HG03097 (cell line): Measurements from ENCODE around the gene PTGR3.
"Not testable (repeated sequence)": the region's sequence is repeated elsewhere in the genome, so short reads cannot be mapped to it uniquely, and the experiment has no call there.

ENCODE experiments used
- ATAC-seq: cut with Tn5 transposase; IDR thresholded peaks from one replicate; pipeline ENCODE4 v1.9.1; 2021; ENCODE audit not compliant: unreplicated experiment, low FRiP score

PTGR3 gene

DNA sequence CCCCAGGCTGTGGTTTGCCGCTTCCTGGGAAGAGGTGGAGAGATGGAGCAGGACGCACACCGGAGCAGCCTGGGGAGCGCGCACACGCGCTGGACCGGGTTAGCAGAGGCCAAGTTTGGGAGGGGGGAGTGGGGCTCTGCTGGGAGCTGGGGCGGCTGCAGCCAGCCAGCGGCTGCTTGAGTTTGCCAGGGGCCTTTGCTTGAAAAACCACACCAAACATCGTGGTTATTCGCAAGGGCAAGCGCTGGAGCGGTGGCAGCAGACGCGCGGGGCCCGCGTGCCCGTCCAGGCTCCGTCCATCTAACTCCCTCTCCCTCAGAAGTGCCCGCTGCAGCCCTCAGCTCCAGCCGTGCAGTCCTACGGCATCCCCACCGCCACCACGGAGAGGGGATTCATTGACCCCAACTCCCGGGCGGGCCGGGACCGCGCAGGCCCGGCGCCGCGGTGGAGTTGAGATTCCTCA lies 4.6 kb downstream of the PTGR3 start:
- no peak for ATAC-seq

DNA sequence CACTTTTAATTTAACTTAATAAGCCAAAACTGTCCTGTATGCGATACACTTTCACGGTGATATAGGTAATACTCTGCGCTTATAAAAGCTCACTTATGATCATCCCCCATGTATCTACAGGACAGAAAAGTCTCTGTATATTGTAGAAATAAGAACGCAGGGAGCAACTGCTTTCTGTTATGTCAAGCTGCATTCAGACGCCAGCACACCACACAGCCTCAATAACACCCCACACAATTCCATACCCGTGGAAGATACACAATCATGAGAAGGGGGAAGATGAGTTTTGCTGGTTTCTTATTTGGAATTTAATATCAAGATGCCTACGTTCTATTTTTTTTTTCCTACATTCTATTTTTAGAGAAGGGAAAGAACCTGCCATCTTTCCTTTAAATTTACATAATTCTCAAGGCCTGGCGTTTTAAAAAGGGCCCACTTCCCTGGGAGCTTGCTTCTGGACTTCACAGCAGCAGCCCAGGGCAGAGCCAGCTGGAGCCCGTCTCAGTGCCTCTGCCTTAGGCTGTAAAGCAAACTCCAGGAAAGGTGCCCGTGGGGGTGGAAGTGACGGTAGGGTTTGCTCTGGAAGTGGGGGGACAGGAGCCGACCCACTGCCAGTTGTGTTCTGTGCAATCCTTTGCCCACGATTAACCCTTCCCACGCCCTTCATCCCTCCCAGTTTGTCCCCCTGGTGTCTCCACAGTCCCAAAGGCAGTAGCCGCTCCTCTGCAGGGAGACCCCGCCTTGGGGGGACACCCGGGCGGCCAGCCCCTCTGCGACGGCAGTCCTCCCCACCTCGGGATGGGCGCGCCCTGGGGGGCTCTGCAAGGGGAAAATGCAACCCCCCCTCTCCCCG lies 5.3 kb downstream of the PTGR3 start:
- no peak for ATAC-seq

DNA sequence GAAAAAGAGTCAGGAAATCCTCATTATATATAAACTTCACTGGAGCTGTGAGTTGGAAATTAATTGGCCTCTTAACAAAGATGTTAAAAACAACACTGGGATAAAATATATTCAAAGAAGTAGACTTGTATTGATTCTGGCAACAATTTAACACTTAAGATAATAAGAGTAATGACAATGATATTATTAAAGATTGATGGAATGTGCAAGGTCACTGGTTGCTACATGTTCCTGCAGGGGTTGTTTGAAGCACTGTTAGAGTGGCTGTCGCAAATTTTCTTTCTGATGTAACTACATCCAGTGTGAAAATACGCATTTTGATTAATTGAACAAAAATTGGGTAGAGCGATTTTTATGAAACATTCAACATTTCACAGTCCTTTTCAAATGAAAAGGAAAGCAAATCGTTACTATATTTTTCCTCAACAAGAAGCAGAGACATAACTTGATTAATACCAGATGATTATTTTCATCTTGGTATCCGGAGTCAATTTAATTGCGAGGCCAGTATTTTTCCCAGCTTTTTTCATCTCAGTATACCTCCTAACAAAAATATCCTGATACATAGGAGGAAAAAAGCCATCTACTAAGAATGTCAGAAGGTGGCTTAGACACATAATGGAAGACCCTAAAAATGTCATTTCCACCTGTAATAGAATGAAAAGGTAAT lies 6.1 kb downstream of the PTGR3 start:
- ATAC-seq = no peak

DNA sequence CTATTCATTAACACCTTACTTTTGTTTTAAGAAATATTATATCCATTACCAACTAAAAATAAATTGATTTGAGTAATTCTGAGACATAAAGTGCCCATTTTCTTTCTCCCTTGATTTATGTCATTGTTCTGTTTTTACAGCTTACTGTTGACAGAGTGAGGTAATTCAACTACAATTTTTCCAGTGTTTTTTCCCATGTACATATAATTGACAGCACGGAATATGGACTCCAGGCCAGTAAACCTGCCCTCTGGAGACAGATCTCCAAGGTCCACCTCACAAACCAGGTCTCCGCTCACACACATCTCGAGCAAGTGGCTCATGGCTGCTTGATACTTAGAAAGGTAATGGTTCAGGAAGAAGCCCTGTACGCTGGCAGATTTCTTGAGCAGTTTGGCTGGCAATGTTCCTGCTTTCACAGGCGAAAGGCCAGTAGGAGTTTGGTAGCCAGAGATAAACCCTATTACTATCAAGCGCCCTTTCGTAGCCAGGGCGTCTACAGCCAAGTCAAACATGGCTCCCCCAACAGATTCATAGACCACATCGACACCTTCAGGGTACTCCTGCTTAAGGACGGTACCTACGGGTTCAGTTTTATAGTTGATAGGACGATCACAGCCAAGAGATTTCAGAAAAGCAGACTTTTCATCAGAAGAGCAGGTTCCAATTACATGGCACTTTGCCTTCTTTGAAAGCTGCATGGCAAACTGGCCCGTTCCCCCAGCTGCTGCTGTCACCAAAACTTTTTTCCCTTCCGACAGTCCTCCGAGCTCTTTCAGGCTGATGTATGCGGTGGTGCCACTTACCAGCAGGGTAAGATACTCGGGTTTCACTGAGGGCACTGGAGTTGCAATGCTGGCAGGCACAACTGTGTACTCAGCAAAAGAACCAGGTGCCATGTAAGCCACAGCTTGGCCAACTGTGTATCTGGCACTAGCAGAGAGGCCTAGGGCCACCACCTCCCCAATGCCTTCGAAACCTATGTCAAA lies 7.4 kb downstream of the PTGR3 start:
- ATAC-seq = no peak

DNA sequence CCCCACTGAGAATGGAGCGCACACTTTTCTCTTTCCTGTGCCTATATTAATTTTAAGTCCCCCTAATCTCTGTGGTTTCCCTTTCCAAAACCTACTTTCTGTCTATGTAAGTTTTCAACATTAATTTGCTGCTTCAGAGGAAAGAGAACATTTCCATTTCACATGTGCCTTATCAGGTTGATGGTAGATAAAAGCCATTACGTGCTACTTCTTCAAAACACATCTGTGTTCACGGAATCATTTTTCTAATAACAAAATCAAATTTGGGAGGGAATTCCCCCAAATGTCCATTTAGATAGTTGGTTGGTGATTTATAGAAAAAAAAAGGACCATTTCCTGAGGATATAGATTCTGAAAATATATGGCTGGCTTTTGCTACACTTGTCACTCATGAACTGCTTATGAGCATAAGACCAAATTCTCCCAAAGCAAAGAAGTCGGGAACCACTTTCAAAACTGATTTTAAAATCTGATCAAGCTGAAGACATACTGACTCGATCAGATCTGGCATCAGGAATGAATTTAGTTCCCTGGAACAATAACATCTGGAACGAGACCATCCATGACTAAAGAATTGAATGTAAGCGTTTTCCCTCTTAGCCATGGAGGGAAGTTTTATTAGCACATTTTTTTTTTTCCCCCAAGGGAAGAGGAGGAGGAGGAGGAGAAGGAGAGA lies 8.2 kb downstream of the PTGR3 start:
- no peak for ATAC-seq

DNA sequence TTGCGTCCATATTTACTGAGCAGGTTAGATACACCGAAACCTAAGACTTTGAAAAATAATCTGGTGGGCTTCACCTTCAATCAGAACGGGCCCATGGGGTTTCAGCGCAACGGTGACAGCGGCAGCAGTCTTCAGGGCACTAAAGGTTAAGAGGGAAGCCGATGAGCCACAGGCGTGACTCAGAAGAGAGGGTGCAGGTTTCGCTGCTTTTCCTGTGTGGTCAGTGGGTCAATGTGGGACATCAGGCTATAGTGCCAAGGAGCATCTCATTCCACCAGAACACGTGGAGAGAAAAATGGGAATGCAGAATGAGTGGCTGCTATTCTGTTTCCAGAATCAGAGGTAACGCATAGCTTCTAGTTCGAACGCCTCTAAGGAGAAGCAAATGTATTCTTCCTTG lies 8.9 kb downstream of the PTGR3 start:
- no peak for ATAC-seq

DNA sequence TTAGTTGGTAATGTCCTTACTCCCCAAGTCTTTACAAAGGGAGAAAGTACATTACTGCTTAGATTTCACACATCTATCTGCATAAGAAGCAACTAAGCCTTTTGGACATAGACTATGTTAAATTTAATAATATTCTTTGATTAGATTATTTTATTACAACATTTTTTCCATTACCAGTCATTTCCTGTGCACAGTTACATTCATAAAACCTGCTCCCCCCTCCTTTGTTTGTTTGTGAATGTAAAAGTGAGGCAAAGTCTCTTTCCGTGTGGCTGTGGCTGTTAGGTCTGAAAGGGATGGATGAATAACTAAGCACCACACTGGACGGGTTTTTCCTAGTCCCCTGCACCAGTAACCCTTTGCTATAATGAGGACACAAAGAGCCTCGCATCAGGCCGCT lies 9.6 kb downstream of the PTGR3 start:
- ATAC-seq = no peak

DNA sequence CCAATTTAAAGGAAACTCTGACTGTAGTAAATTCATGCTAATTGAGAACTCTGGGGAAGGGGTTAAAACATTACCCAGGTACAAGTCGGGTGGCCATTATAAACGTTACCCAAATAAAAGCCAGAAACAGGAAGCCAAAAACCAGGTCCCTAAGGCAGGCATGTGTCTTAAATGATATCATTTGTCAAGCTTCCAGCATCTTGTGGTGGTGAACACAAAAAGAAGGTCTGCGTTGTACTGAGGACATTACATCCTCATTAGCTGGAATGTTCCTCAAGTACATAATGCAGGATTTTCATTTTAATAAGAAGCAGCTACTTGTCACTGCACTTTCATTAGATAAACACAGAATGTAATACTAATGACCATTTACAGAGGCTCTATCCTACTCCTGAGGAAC lies 10.9 kb downstream of the PTGR3 start:
- ATAC-seq = no peak

DNA sequence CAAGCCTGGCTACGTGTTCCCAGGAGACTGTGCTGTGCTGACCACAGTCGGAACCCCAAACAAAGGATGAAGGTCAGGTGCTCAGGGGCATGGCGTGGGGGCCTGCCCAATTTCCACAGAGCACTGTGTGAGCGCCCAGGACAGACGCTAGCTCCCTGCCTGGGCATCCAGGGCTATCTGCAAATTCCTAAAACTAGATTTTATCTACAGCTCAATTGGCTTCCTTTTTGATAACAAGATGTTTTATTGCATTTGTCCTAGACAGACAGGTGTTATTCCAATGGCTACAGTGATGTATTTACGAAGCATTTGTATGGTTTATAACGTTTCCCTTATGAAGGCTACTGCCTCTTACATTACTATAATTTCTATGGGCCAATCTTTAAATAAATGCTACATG lies 16.0 kb downstream of the PTGR3 start:
- ATAC-seq = no peak

DNA sequence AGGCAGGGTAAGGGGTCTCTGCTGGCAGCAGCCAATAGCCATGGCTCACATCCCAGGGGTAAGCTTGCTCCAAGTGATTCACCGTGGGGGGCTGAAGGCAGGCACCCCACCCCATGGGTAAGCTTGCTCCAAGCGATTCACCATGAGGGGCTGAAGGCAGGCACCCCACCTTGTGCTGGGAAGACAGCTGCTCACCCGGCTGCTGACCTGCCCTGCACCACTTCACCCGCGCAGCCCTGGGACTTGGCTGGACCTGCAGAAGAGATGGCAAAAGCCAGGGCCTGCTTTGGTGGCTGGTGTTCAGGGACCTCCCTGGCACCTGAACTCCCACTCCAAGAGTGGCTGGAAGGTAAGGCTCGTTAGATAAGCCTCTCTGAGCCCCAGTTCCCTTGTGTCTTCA lies 19.2 kb downstream of the PTGR3 start:
- ATAC-seq = no peak

DNA sequence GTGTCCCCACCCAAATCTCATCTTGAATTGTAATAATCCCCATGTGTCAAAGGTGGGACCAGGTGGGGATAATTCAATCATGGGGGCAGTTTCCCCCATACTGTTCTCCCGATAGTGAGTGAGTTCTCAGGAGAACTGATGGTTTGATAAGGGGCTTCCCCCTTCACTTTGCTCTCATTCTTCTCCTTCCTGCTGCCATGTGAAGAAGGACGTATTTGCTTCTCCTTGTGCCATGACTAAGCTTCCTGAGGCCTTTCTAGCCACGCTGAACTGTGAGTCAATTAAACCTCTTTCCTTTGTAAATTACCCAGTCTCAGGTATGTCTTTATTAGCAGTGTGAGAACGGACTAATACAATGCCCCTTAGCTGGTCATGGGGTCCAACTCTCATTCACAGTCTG lies 21.2 kb downstream of the PTGR3 start:
- ATAC-seq = not testable (repeated sequence)

DNA sequence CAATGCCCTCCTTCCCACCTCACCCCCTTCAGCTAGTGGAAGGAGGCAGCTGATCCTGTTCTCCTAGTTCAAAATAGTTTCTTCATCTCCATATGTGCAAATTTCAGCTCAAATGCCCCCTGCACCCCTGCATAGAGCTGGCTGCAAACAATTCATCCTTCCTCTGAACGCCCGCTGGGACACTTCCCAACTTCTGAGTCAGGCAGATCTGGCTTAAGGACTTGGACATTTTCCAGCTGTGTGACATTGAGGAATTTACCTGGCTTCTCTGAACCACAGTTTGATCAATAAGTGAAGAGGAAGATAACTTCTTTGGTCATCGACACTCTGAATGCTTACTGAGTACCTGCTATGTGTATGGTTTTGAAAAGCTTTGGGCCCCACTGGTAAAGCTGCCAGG lies 23.5 kb downstream of the PTGR3 start:
- no peak for ATAC-seq

DNA sequence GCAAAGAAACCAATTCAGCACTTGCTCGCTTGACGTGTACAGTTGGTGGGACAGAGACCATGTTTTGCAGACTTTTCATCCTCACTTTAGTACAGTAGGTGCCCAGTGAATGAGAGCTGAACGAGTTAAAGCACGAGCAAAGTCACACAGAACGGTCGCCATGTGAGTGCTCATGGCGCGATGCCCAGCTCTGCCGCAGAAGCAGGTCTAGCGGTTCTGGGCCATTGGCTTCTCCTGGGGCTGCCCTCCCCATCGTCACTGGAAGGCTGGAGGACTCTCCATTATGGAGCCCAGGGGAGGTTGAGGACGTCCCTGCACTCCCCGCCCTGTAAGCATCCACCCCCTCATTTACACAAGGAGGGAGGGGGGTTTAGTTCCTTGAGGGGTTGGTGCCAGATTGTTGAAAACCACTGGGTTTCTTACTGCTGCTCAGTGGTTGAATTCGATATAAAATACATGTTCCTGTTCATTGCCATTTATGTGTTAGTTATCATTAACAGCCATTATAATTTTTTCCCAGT lies 24.9 kb downstream of the PTGR3 start:
- no peak for ATAC-seq

DNA sequence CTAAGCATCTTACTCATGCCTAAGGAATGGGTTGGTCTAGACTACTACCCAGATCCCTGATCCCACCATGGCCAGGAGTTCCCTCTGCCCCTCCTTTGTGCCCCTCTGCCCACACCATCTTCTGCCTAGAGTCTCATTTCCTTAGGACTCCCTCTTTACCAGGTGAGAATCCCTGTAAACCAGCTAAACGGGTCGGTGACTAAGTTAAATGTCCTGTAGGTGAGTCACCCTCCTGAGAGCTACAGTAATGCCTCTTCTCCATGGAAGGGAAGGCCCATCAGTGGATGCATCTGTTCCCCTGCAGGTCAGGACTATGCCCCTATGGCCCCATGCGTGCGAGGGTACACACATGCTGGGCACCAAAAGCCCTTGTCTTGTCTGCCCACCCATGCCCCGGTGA lies 25.4 kb downstream of the PTGR3 start:
- no peak for ATAC-seq

DNA sequence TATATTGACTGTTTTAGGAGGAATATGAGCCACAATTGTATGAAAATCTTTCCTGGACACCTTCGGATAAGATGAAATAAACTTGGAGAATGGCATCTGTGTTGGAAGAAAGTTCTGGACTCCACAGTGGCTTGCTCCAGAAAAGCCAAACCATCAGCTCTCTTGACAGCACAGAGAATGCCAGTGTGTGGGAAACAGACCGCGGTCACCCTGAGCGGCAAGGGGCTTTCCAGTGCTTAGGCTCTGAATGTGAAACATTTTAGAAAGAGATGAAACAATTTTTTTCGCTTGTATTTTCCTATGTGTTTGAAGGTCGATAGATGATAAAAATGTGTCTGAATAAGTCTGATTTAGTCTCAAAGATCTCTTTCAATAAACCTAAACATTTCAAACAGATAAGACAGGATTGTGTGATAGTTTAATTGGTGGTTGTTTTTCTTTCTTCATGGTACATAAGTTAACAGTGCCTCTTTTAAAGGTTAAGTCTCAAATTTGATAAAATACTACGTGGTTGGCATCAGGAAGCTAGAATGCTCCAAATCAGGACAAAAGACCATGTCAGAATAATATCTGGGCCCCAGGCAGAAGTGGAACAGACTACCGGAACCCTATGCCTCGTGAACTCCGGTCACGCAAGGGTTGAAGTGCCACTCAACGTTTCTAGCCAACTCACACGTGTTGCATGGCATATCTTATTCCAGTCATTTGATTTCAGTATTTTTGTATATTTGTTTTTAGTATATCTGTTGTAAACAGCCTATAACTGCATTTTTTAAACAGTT lies 28.9 kb downstream of the PTGR3 start:
- no peak for ATAC-seq

DNA sequence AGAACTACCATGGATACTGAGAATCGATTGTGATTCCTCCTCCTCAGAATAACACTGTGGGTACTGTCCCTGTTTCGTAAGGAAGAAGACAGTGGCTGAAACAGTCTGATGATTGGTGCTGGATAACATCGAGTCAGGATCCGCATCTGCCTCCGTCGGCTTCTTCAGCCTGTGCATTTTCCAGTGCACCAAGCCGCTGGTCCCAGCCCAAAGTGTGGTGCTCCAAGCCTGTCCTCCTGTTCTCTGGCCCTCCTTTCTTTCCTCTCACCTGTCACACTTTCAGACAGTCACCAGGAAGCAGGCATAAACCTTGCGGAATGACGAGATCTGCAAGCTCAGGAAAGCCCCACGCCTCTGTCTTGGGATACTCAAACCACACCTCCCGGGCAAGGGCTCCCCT lies 30.6 kb downstream of the PTGR3 start:
- no peak for ATAC-seq

DNA sequence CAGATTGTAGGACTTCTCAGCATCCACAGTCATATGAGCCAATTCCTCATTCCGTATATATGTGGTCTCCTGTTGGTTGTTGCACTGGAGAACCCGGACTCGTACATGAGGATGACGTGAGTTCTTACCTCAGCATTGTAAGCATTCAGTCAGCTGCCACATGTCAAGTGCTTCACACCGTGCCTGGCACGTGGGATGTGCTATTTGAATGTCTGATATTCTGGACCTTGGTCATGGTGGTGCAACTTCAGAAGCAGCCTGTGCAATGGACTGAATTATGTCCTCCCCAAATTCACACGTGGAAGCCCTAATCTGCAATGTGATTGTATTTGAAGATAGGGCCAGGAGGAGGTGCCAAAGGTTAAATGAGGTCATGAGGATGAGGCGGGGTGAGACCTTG lies 32.1 kb downstream of the PTGR3 start:
- no peak for ATAC-seq

DNA sequence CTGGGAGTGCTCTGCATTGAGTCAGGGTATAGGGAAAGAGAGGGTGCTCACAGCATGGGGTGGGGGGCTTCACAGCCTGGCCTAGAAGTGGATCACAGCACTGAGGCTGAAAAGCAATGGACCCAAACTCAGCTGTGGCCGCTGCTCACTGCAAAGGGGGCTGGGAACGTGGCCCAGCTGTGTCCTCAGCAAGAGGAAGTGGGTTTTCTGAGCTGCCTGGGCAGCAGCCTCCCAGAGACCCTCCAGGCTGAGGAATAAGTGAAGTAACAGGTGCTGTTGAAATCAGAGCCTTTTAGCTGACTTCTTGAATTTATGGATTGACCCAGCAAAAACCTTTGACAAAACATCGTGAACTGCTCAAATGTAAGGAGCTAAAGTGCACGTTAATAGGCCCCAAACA lies 35.2 kb downstream of the PTGR3 start:
- ATAC-seq = no peak

DNA sequence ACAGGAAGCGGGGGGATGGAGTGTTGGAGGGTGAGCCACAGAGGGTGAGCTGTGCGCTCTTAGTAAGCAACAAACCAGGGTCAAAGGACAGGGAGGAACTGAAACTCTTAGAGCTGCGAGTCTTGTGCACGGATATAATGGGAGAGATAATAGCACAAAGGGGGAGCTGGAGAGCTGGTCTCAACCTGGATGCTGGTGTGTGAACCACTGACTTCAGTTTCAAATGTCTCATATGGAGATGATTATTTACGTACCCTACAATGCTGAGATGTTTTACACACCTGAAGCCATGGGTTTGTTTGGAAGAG lies 35.9 kb downstream of the PTGR3 start:
- peak; percentile 98 for ATAC-seq
